Lower leg skin (tissue), 4 donors: ENCODE results near the gene EPB42. TPM values are rescaled to one million over a fixed set of nuclear protein-coding genes. Genes with fewer than 3 reads are reported as not detected.
A peak's percentile ranks its signal among the peaks of the same experiment; 100 is the strongest.

Source experiments
- DNase-seq, 2 donors: peaks; one replicate each; pipeline ENCODE4 v3.0.0-alpha.2; 2019; ENCODE audit warnings: low spot score in 2 of 2
- H3K4me3 ChIP-seq: fragments of 200-600 bp; sonication (generic); 2 replicates; pipeline ENCODE4 v1.5.1; 2017; ENCODE audit warnings: mild to moderate bottlenecking, low read depth; ENCODE audit not compliant: poor library complexity, severe bottlenecking
- CTCF ChIP-seq, 3 donors: fragments of 450-650 bp; IDR thresholded peaks; one replicate each; pipeline ENCODE4 v1.5.1; 2016; ENCODE audit warnings: antibody characterized with exemption in 3 of 3, mild to moderate bottlenecking in 3 of 3, moderate library complexity in 2 of 3
- POLR2A ChIP-seq, 2 donors: fragments of 450-650 bp; IDR thresholded peaks; one replicate each; pipeline ENCODE4 v1.6.1; 2016 to 2017; ENCODE audit warnings: antibody characterized with exemption in 2 of 2, mild to moderate bottlenecking in 1 of 2, moderate library complexity in 1 of 2
- WGBS, 2 donors: methylation state at CpG; one replicate each; pipeline ENCODE4 v1.1.5; 2018; 5-methylcytosine and 5-hydroxymethylcytosine counted together
- intact Hi-C: fragments of 100-400 bp; cut with DNase I; formaldehyde crosslinking; loops from one replicate; pipeline ENCODE4 v1.15.0; 2023; ENCODE audit warnings: low total_unique reads
- total RNA-seq, 4 donors: library from RNA; depleted of rRNA; stranded (reverse); fragments of >200 nt; gene quantifications; one replicate each; pipeline ENCODE4 v1.1.0, GENCODE V29; 2016

EPB42 gene
- total RNA-seq, 4 donors from 2014 or later: 0.20 TPM; not detected in 3

GRCh38 chr15:43239732-43240491, 19.1 kb upstream of the EPB42 start:
- WGBS, 2 donors: 76 to 85% methylated on average over 7 of the region's 7 CpGs
- H3K4me3 ChIP-seq: no peak overlapping the region
- no peak for TF ChIP-seq POLR2A (IDR thresholded peaks at IDR 0.05)
- TF ChIP-seq CTCF (IDR thresholded peaks at IDR 0.05): no peak
- DNase-seq: peak in 1 of 2 donors; percentile 37
- intact Hi-C loops: no loop called here

GRCh38 chr15:43238671-43239131, 17.9 kb upstream of the EPB42 start:
- peak; percentile 62 to 85 for DNase-seq
- intact Hi-C loops: no loop called here
- H3K4me3 ChIP-seq: no peak overlapping the region
- no peak for TF ChIP-seq CTCF (IDR thresholded peaks at IDR 0.05)
- no peak for TF ChIP-seq POLR2A (IDR thresholded peaks at IDR 0.05)
- WGBS, 2 donors: 47 to 54% methylated on average over 9 to 10 of the region's 10 CpGs

GRCh38 chr15:43237842-43238470, 17.1 kb upstream of the EPB42 start:
- intact Hi-C loops: no loop called here

GRCh38 chr15:43235536-43235935, 14.7 kb upstream of the EPB42 start:
- intact Hi-C loops: no loop called here
- DNase-seq: peak in 1 of 2 donors; percentile 78

More at GRCh38 chr15:43237842-43238470, 17.1 kb upstream of the EPB42 start:
- TF ChIP-seq POLR2A (IDR thresholded peaks at IDR 0.05) (no peak), CTCF (IDR thresholded peaks at IDR 0.05) (no peak)
- WGBS, 2 donors: 70 to 74% methylated on average over 9 of the region's 9 CpGs
- peak in 1 of 2 donors; percentile 86 for DNase-seq
- no peak overlapping the region for H3K4me3 ChIP-seq

GRCh38 chr15:43232289-43232874, 11.6 kb upstream of the EPB42 start:
- DNase-seq: no peak
- H3K4me3 ChIP-seq: no peak overlapping the region
- 91 to 93% methylated on average over 3 of the region's 3 CpGs for WGBS, 2 donors
- no peak for TF ChIP-seq CTCF (IDR thresholded peaks at IDR 0.05)
- TF ChIP-seq POLR2A (IDR thresholded peaks at IDR 0.05): no peak
- intact Hi-C loops: no loop called here

More at GRCh38 chr15:43235536-43235935, 14.7 kb upstream of the EPB42 start:
- no peak for TF ChIP-seq CTCF (IDR thresholded peaks at IDR 0.05)
- no peak for TF ChIP-seq POLR2A (IDR thresholded peaks at IDR 0.05)
- no peak overlapping the region for H3K4me3 ChIP-seq
- WGBS, 2 donors: 92 to 96% methylated on average over 6 of the region's 6 CpGs
